GM18861 (cell line): ENCODE measurements around the gene STK25.
"Not testable (repeated sequence)": the region's sequence is repeated elsewhere in the genome, so short reads cannot be mapped to it uniquely, and the experiment has no call there.

ENCODE experiments used
- ATAC-seq: cut with Tn5 transposase; IDR thresholded peaks from one replicate; pipeline ENCODE4 v1.9.1; 2021; ENCODE audit not compliant: unreplicated experiment

Gene STK25

DNA sequence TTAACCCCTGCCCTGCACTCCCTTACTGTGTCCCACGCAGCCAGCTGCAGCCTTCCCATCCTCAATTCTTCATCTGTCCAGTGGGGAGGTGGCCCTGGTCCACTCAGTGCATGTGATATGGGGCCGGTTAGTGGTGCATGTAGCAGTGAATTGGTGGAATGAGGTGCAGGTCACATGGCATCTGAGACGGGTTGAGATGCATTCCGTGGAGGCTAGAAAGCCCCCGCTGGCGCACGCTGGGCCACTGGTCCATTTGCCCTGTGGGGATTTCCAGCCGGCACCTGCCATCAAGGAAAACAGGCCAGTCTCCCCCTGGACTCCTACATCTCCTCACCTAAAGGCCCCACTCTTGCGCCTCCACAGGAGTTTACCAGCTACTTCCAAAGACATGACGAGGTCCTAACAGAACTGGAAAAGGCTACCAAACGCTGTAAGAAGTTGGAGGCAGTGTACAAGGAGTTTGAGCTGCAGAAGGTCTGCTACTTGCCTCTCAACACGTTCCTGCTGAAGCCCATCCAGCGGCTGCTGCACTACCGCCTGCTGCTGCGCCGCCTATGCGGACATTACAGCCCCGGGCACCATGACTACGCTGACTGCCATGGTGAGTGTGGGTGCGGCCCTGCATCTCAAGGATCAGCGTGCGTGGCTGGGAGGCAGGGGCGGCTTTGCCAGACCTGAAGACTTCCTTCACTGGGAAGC is 40.5 kb downstream of the STK25 start:
- no peak for ATAC-seq

GRCh38 chr2:241466230-241466629 is 42.2 kb downstream of the STK25 start:
- ATAC-seq = no peak

DNA sequence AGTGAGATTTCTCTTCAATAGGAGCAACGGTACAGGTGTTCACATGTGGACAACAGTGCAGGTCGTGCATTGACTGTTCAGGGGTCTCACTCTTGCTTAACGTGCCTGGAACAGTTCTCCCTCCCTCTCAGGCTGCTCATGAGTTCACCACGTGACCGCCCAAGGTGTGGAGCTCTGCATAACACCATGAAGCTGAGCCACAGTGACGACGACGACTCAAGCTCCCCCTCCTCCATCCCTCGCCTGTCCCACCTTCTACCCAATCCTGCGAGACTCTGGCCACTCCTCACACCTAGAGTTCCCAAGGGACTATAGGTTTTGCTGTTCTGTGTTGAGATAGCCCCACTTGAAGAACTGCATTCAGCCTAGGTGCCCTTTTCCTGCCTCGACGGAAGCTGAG is 42.8 kb downstream of the STK25 start:
- ATAC-seq = no peak

GRCh38 chr2:241463276-241464135 is 44.9 kb downstream of the STK25 start:
- ATAC-seq = no peak

- no peak for ATAC-seq
Measured at GRCh38 chr2:241461693-241462677, 46.4 kb downstream of the STK25 start.

- ATAC-seq = no peak
Measured at GRCh38 chr2:241460631-241461030, 47.8 kb downstream of the STK25 start.

DNA sequence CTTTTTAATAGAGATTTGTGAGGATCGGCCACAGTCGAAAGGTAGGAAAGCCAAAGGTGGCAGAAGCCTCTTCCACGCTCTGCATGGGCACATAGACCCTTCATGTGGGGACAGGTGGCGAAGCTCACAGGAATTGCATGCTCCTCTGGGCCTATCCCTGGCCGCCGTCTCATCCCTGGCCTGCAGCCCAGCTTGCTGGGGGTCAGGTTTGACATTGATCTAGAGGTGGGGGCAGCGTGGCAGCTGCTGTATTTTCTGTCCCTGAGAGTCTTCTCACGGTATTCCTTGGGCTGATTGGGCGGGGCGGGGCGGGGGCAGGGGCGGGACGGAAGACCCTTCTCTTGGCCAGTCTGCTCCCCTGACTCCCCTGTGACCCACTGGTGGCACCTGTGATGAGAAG is 48.9 kb downstream of the STK25 start:
- no peak for ATAC-seq

DNA sequence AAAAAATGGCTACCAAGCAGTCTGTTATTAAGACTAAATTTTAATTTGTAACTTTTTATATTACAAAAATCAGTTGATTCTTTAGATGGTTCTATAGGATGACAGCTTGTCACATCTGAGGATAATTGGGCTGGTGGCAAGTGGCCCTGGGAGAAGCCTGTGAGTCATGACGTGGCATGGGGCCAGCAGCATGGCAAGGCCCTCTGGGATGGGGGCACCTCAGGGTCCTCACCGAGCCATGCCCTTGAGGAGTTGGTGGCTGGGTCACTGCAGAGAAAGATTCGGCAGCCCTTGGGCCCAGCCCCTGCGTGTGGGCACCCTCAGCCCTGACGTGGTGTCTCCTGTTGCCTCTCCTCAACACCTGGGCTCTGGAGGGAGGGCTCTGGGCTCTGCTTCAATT is 49.7 kb downstream of the STK25 start:
- no peak for ATAC-seq

GRCh38 chr2:241456546-241456945 is 51.8 kb downstream of the STK25 start:
- ATAC-seq = no peak

DNA sequence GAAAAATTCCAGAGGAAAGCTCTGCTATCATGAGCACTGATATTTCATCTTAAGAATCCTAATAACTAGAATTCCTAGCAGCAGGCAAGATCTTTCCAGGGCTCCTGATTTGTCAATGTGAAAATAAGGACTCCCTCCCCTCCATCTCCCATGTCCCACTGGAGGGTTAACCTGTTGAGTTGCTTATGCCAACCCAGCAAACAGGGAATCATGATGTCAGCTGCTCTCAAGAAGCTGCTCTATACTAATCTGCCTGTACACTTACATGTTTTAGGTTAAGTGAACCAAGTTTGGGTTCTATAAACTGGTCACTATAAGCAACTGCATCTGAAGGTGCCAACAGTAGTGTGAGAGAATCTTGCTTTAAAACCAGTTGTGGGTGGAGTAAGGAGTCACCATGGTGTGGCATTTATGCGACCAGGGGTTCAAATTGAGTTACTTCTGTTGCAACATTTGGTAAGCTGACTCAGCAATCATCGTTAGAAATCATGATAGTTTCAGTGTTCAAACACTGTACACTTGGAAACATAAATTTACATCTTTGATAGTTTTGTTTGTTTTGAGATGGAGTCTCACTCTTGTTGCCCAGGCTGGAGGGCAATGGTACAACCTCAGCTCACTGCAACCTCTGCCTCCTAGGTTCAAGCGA is 53.4 kb downstream of the STK25 start:
- no peak for ATAC-seq

- ATAC-seq = not testable (repeated sequence)
Measured at GRCh38 chr2:241453919-241454318, 54.5 kb downstream of the STK25 start.

GRCh38 chr2:241451840-241452506 is 56.4 kb downstream of the STK25 start:
- ATAC-seq = no peak

- ATAC-seq = not testable (repeated sequence)
Measured at GRCh38 chr2:241450092-241450491, 58.3 kb downstream of the STK25 start.

DNA sequence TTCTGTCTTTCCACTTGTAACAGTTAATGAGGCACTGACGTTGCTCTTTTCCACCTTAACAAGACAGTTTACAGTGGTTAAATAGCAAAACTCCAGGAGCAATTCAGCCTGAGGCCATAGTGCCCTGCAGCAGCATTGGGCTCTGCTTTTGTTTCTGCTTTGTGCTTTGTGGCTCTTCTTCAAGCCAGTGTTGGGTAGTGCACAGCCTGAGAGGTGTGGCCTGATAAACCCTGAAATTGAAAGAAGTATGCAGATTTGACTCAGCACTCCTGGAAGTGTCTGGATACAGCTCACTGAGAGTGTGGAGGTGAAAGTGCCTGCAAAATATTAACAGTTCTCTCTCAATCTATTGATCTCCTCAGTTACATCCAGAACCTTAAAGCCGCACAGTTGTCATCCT is 63.0 kb downstream of the STK25 start:
- no peak for ATAC-seq

DNA sequence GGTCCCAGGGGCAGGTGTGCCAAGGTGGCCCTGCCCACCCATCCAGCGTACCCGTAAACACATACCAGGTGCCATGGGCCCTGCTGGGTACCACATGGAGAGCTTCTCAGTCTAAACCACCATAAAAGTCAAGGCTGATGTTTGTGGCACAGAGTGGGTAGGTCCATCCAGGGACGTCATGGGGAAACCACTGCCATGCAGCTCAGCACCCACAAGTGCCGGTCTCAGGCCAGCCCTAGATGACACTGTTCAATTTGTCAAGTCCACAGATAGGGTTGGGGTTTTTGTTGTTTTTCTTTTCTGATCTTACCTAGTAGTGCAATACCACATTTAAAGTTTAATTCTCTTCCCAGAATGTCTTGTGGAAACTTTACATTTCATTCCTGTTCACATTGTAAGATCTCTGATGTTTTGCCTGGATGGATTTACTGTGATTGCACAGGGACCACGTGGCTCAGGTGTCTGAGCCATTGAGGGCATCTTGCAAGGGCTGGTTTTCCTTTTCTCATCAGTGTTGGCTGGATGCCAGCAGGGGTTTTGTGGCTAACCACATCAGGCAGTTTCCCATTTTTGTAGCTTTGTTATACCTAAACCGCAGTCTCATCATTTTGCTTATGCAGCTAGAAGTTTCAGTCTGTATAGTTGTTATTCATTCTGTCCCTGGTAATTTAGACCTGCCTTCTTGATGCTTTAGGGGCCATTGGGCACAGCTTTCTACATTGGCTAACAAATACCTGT is 64.7 kb downstream of the STK25 start:
- ATAC-seq = no peak
